GM10847 (cell line): Measurements from ENCODE around the gene C10orf105.

Experiments
- POLR2A ChIP-seq: IDR thresholded peaks from 2 replicates; pipeline ENCODE4 v1.6.1; 2011; ENCODE audit not compliant: insufficient read length; ENCODE audit errors: extremely low read depth

Gene C10orf105

DNA sequence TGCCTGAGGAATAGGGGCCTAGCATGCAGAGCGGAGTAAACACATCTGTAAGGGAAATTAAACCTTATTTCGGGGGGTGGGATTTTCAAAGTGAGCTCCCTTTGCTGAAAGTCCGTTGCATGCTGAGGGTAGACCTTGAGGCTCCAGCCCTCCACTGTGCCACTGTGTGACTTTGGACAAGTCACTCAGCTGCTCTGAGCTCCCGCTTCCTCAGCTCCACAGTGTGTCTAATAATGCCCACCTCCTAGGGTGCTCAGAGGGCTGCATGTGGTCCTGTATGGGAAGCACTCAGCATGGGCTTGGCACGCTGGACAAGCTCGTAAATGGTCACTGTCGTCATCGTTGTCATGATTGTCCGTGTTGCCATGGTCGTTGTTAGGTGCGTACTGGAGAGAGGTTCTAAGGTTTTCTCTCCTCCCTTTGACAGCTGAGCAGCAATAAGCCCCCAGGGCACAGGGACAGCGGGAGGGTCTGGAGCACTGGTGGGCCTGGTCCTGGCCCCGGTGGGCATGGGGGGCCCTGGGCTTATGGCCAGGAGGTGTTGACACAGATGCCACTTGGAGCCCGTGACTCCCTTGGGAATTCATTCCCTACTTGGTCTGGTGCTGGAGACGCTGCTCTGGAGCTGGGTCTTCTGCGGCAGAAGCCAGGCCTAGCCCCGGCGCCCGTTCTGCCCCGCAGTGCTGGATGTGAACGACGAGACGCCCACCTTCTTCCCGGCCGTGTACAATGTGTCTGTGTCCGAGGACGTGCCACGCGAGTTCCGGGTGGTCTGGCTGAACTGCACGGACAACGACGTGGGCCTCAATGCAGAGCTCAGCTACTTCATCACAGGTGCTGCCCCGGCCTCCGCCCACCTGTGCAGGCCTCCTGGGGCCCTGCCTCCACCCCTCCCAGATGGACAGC, 13.1 kb downstream of the C10orf105 start:
- TF ChIP-seq POLR2A, result no peak

GRCh38 chr10:71705582-71705981, 14.0 kb downstream of the C10orf105 start:
- TF ChIP-seq POLR2A, result no peak

- TF ChIP-seq POLR2A, result no peak
Measured at GRCh38 chr10:71704816-71705215, 14.8 kb downstream of the C10orf105 start.

DNA sequence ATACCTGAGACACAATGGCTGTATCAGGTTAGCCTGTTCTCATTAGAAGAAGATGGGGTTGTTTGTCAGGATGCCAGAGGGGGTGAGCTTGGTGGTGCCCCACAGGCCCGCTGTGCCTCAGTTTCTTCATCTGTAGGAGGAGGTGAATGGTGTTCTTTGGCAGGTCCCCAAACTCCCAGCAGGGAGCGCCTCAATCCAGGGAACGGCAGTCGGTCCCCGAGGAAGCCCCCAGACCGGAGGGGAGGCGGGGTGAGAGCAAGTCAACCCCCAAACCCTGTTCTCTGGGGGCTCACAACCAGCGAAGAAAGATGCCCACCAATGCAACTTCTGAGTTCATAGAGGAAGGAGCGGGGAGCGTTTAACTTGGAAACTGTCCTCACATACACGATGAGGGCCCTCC, 16.0 kb downstream of the C10orf105 start:
- TF ChIP-seq POLR2A, result no peak

DNA sequence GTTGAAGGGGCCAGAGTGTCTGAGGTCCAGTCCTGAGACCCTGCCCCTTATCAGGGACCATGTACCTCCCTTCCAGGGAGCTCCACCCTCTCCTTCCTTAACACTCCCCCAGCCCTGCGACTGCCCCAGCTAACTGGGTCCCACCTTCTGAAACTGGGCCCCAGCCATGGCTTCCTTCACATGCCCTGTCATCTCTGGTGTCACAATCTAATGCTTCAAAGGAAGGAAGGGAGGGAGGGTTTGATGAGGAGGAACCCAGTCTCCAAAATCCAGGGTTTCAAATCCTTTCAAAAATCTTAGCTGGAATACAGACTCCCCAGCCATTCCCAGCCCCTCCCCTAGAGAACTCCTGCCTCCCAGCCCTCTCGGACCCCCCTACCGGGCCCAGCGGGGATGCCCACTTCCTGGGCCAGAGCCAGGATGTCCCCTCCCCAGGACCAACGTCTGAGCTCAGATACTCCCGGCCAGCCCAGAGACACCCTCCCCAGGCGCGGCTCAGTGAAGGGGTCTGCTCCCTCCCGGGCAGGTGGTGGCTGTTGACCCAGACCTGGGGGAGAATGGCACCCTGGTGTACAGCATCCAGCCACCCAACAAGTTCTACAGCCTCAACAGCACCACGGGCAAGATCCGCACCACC, 18.0 kb downstream of the C10orf105 start:
- TF ChIP-seq POLR2A, result no peak

GRCh38 chr10:71700731-71701368, 18.7 kb downstream of the C10orf105 start:
- no peak for TF ChIP-seq POLR2A

DNA sequence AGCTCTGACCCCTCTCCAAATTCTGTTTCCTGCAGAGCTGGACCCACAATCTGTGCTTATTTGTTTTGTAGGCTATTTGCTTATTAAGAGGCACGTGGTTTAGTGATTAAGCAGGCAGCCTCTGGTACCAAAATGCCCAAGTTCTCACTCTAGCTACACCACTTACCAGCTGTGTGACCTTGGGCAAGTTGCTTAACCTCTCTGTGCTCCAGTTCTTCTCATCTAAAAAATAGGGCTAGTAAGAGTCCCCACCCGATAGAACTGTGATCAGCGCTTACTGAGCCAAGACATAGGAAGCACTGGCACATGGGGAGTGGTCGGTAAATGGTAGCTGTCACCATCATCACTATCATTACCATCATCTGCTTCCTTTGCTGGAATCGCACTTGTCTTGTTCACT, 20.8 kb downstream of the C10orf105 start:
- no peak for TF ChIP-seq POLR2A

DNA sequence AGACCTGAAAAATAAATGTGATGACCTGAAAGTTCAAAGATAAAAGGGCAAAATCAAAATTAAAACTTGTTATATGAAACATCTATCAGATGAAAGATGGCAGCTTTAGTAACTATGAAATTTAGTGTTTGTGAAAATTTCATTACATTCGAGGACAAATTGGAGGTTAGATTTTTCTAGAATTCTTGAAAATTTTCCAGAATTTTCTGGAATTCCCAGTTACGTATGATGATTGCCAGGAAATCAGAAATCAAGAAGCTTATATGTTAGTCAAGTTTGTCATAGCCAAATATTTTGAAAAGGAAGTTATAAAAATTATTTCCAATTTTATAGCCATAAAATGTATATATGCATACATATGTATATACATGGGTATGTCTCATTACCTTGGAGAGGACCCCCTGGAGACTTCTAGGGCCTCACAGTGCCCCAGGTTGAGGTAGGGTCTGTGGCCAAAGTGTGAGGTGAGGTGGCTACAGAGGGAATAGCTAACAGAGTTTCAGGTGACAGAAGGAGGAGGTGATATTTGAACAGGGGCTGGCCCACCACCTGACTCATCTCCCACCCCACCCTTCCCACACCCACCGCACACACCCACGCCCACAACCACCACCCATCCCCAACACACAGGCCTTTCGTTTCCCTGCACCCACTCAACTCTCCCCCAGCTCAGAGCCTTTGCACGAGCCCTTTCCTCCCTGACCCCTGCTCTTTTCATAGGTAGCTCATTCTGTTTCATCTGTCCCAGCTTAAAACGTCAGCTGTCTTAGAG, 21.5 kb downstream of the C10orf105 start:
- TF ChIP-seq POLR2A, result no peak

- no peak for TF ChIP-seq POLR2A
Measured at GRCh38 chr10:71696628-71697326, 22.8 kb downstream of the C10orf105 start.

GRCh38 chr10:71695502-71696476, 23.8 kb downstream of the C10orf105 start:
- TF ChIP-seq POLR2A, result no peak

DNA sequence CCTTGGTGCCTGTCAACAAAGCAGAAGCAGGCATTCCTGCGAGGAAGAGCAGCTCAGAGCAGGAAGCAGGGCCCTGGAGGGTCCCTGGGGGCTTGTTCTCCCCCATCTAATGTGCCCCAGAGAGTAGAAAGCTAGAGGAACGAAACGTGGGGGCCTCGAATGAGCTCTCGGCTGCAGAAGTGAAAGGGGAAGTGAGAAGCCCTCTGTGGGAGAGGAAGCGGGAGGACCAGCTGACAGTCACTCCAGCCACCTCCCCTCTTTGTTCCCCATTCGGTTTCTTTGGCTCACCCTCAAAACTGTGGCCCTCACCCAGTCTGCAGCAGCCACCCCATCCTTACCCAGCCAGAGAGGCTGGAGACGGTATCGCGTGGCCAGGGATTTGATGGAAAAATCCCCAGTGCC, 25.0 kb downstream of the C10orf105 start:
- TF ChIP-seq POLR2A, result no peak

- no peak for TF ChIP-seq POLR2A
Measured at GRCh38 chr10:71694039-71694501, 25.5 kb downstream of the C10orf105 start.

DNA sequence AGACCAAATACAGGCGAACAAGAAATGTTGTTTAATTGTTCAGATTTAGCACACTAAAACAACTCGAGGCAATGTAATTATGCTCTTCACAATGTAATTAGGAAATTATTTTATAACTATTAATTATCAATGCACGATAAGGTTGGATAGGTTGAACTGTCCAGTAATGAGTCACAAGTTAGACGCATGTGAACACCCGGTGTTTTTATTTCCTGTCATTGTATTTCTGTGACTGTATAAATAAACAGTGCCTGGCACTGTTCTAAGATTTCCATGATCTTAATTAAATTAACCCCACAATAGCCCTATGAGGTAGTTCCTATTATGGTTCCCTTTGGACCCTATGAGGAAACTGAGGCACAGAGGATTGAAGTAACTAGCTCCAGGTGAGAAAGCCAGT, 26.2 kb downstream of the C10orf105 start:
- no peak for TF ChIP-seq POLR2A
